Peyer's patch (tissue), 4 donors: ENCODE results near the gene RAD51B. TPM values are rescaled to one million over a fixed set of nuclear protein-coding genes. Genes with fewer than 3 reads are reported as not detected.

Experiments used
- DNase-seq, 3 donors: peaks; one replicate each; pipeline ENCODE4 v3.0.0-alpha.2; 2017 to 2019
- H3K27ac ChIP-seq, 4 donors: fragments of 200-600 bp; sonication (generic); one replicate each; pipeline ENCODE4 v1.5.1; 2016 to 2019
- H3K27me3 ChIP-seq, 2 donors: fragments of 200-600 bp; sonication (generic); one replicate each; pipeline ENCODE4 v1.5.1; 2019
- H3K36me3 ChIP-seq, 3 donors: fragments of 200-600 bp; sonication (generic); one replicate each; pipeline ENCODE4 v1.5.1; 2016 to 2019
- H3K4me1 ChIP-seq, 4 donors: fragments of 200-600 bp; sonication (generic); one replicate each; pipeline ENCODE4 v1.5.1; 2016 to 2019
- H3K4me3 ChIP-seq, 4 donors: fragments of 200-600 bp; sonication (generic); 1 replicate in 3 of 4; 2 replicates in 1 of 4; pipeline ENCODE4 v1.5.1; 2016 to 2019; ENCODE audit warnings: mild to moderate bottlenecking in 1 of 4
- H3K9me3 ChIP-seq, 4 donors: fragments of 200-600 bp; sonication (generic); one replicate each; pipeline ENCODE4 v1.5.1; 2016 to 2019; ENCODE audit warnings: mild to moderate bottlenecking in 1 of 4
- POLR2A ChIP-seq, 2 donors: fragments of 450-650 bp; IDR thresholded peaks; one replicate each; pipeline ENCODE4 v1.5.1; 2017; ENCODE audit warnings: antibody characterized with exemption in 2 of 2, mild to moderate bottlenecking in 2 of 2, moderate library complexity in 2 of 2
- total RNA-seq, 4 donors: library from RNA; depleted of rRNA; stranded (reverse); fragments of >200 nt; gene quantifications; one replicate each; pipeline ENCODE4 v1.1.0, GENCODE V29; 2016
- TF ChIP-seq, protein P1 (sequence below), 6 experiments: fragments of 450-650 bp in 4 of 6; fragments of 200-600 bp in 2 of 6; sonication (generic) in 1 of 6; IDR thresholded peaks; one replicate each; pipeline ENCODE4 v1.5.1; 2017 to 2019; ENCODE audit warnings: antibody characterized with exemption in 6 of 6, mild to moderate bottlenecking in 3 of 6, moderate library complexity in 1 of 6

RAD51B gene
- total RNA-seq, 4 donors from 2014 or later: 12.6 to 103 (median 33.1) TPM

DNA sequence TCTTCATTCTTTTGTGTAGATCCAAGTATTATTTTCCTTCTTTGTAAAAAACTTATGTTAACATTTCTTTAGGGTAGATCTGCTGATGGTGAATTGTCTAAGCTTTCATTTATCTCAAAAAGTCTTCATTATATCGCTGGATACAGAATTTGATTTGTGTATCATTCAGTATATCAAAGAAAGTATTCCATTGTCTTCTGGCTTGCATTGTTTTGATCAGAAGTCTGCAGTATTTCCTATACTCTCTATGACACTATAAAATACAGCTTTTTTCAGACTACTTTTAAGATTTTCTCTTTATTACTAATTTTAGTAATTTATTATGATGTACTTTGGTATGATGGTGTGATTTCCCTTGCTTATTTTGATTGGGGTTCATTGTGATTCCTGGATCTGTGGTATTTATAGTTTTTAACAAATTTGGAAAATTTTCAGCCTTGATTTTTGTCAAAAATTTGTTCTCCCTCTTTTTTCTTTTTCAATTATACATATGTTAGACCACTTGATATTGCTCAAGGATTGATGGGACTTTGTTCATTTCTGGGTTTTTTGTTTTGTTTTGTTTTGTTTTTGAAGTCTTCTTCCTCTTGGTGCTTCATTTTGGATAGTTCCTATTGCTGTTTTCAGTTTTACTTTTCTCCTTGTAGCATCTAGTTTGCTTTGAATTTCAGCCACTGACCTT lies 796.8 kb downstream of the RAD51B start:
- no peak overlapping the region for H3K27ac ChIP-seq
- H3K9me3 ChIP-seq: peaks cover 0 to 38% (median 5%) of the 10 kb centered on the region in 4 donors
- TF ChIP-seq POLR2A (IDR thresholded peaks at IDR 0.05): no peak
- TF ChIP-seq, protein P1, sequence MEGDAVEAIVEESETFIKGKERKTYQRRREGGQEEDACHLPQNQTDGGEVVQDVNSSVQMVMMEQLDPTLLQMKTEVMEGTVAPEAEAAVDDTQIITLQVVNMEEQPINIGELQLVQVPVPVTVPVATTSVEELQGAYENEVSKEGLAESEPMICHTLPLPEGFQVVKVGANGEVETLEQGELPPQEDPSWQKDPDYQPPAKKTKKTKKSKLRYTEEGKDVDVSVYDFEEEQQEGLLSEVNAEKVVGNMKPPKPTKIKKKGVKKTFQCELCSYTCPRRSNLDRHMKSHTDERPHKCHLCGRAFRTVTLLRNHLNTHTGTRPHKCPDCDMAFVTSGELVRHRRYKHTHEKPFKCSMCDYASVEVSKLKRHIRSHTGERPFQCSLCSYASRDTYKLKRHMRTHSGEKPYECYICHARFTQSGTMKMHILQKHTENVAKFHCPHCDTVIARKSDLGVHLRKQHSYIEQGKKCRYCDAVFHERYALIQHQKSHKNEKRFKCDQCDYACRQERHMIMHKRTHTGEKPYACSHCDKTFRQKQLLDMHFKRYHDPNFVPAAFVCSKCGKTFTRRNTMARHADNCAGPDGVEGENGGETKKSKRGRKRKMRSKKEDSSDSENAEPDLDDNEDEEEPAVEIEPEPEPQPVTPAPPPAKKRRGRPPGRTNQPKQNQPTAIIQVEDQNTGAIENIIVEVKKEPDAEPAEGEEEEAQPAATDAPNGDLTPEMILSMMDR (IDR thresholded peaks at IDR 0.05): no peak
- no peaks in the 10 kb centered on the region for H3K36me3 ChIP-seq
- H3K4me3 ChIP-seq: no peak overlapping the region
- peaks cover 0 to 8% (median 0%) of the 10 kb centered on the region in 4 donors for H3K4me1 ChIP-seq
- no peak for DNase-seq
- no peaks in the 10 kb centered on the region for H3K27me3 ChIP-seq

DNA sequence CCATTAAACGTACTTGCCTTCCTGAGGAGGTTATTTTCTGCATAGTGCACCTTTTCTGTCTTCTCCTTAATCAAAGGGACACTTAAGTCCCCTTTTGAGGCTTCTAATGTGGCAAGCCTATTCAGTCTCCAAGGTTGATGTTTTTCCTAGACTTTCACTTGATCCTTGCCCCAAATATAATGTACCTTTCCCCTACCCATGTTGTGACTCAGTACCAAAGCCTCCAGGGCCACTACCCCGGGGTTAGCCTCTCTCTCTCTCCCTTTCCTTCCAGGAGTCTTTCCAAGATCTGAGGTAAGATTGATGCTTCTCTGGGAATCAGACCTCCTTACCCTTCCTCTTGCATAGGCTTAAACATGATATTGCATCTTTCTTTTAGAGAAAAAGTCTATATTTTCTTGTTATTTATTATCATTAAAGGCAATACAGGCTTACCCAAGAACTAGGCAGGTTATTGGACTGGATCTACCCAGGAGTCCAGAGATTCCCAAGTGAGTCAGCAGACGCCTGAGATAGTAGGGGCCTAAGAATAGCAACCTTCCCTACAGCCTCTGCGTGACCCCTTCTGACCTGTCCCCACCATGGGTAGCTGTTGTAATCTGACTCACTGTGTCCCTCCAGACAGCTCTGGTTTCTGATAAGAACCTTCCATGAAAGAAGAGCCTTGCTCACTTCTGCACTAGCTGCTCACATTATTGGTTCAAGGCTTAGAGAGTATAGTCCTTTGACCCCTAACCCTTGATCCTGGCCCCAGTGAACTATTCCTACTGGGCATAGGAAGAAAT lies 800.4 kb downstream of the RAD51B start:
- Histone ChIP-seq H3K36me3 (no peaks in the 10 kb centered on the region), H3K4me3 (no peak overlapping the region), H3K4me1 (no peaks in the 10 kb centered on the region), H3K27ac (no peak overlapping the region), H3K27me3 (no peaks in the 10 kb centered on the region), H3K9me3 (peaks cover 0 to 31% (median 5%) of the 10 kb centered on the region in 4 donors)
- TF ChIP-seq, protein P1 (IDR thresholded peaks at IDR 0.05): no peak
- no peak for TF ChIP-seq POLR2A (IDR thresholded peaks at IDR 0.05)
- DNase-seq: no peak

DNA sequence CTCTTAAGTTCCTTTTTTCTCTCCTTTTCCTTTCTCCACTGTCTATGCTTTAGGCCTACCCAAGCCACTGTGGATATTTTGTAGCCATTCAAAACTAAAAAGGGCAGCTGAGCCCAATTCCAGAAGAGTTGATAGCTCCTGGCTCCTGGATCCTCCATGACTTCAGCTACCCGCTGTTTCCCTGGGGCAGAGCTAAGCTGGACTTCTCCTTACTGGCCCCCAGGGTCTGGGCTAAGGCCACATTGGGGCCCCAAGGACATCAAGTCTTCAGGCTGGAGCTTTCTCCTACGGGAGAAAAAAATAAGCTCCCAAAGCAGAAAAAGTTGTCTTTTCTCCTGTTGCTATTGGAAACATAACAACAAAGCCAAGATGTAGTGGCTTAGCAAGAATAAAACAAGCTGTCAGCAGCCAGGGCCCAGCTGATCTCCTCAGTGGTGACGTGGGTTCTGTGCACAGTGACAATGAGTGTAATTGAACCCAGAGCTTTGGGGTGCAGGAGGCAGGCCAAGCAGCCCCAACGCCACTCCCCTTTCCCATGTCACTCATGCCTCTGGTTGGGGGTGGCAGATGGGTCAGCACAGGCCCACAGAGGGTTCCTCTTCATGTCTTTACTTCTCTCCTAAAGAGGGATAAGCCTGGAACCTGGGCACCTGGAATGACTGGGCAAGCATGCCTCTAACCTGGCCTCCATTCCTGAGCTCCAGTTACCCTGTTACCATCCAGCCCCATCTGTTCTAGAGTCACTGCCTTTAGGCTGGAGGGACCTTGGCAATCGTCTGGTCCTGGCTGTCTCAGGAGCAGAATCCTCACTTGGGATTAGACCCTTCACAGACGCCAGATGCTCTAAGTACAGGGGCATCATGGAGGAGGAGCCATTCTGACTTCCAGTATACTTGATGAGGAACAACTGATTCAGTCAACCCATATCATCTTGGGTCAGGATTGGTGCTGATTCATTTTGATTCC lies 802.1 kb downstream of the RAD51B start:
- peaks cover 0 to 17% (median 5%) of the 10 kb centered on the region in 4 donors for H3K9me3 ChIP-seq
- H3K4me1 ChIP-seq: no peaks in the 10 kb centered on the region
- peak in 1 of 3 donors; percentile 57 for DNase-seq
- no peak overlapping the region for H3K4me3 ChIP-seq
- TF ChIP-seq, protein P1 (IDR thresholded peaks at IDR 0.05): no peak
- TF ChIP-seq POLR2A (IDR thresholded peaks at IDR 0.05): no peak
- H3K36me3 ChIP-seq: no peaks in the 10 kb centered on the region
- no peaks in the 10 kb centered on the region for H3K27me3 ChIP-seq
- H3K27ac ChIP-seq: peak overlapping the region in 3 of 4 donors; percentile 34 to 70 (median 65)

DNA sequence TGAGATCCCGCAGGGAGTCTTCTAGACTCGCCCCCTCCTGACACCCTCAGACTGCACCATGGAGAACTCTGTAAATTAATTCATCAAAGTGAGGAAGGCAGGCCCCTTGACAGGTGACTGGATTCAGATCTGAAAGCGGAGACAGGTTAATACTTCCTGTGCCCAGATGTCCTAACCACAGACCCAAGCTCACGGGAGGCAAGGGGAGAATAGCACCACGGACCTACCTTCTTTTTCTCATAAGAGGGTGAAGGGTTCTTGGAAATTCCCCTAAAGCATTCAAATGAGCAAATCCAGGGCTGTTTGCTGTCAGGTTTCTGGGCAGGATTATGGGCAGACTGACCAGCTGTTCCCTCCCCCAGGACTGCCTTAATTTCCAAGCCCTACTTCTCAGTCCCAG lies 803.3 kb downstream of the RAD51B start:
- Histone ChIP-seq H3K27me3 (no peaks in the 10 kb centered on the region), H3K4me3 (no peak overlapping the region), H3K27ac (no peak overlapping the region), H3K9me3 (peaks cover 0 to 5% (median 2%) of the 10 kb centered on the region in 4 donors), H3K36me3 (no peaks in the 10 kb centered on the region), H3K4me1 (no peaks in the 10 kb centered on the region)
- TF ChIP-seq, protein P1 (IDR thresholded peaks at IDR 0.05): no peak
- no peak for TF ChIP-seq POLR2A (IDR thresholded peaks at IDR 0.05)
- no peak for DNase-seq

DNA sequence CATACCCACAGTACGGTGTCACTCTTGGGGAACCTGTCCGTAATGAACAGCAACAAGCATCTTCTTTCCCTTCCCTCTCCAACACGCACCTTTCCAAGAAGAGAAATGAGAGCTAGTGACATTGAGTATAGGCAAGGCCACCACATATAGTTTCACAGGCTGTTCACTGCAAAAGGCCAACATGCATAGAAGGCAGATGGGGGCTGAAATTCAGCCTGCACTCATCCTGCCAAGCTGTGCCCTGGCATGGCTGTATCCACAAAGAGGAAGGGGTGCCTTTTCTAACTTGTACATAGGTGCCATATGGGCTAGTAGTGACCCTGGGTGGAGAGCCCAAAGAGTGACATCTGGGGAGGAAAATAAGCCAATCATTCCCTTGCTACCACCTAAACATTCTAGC lies 803.7 kb downstream of the RAD51B start:
- Histone ChIP-seq H3K27me3 (no peaks in the 10 kb centered on the region), H3K9me3 (peaks cover 0 to under 1% (median 0%) of the 10 kb centered on the region in 4 donors), H3K27ac (no peak overlapping the region), H3K4me3 (no peak overlapping the region), H3K4me1 (peaks cover 0 to under 1% (median 0%) of the 10 kb centered on the region in 4 donors), H3K36me3 (no peaks in the 10 kb centered on the region)
- TF ChIP-seq POLR2A (IDR thresholded peaks at IDR 0.05): no peak
- TF ChIP-seq, protein P1 (IDR thresholded peaks at IDR 0.05): no peak
- DNase-seq: no peak
